Fibroblast of peridontal ligament (primary cell): Measurements from ENCODE around the gene PEX11A.
"Not testable (repeated sequence)": the region's sequence is repeated elsewhere in the genome, so short reads cannot be mapped to it uniquely, and the experiment has no call there.

Source experiments
- DNase-seq: peaks from one replicate; pipeline ENCODE4 v3.0.0-alpha.2; 2010; ENCODE audit errors: extremely low read depth

Gene PEX11A

GRCh38 chr15:89690276-89691218 is at the start of gene PEX11A, which contains the start of gene WDR93:
Gene PEX11A, minus strand, starts transcription at chr15:89690754. Its CDS starts 122 bp downstream, at chr15:89690632.
Gene WDR93, plus strand, starts transcription at chr15:89690811. Its CDS starts 10,936 bp downstream, at chr15:89701747.
- peak; percentile 51 for DNase-seq

- DNase-seq, result peak; percentile 82
Measured at GRCh38 chr15:89740137-89740536, 49.6 kb upstream of the PEX11A start.

GRCh38 chr15:89735773-89736172 is 45.2 kb upstream of the PEX11A start:
- DNase-seq, result no peak

GRCh38 chr15:89732451-89733172 is 42.1 kb upstream of the PEX11A start:
- DNase-seq, result no peak

GRCh38 chr15:89731275-89731674 is 40.7 kb upstream of the PEX11A start:
- no peak for DNase-seq

- DNase-seq, result peak; percentile 11
Measured at GRCh38 chr15:89728254-89728653, 37.7 kb upstream of the PEX11A start.

- no peak for DNase-seq
Measured at GRCh38 chr15:89725064-89725463, 34.5 kb upstream of the PEX11A start.

GRCh38 chr15:89724621-89725020 is 34.1 kb upstream of the PEX11A start:
- no peak for DNase-seq

- no peak for DNase-seq
Measured at GRCh38 chr15:89723031-89723430, 32.5 kb upstream of the PEX11A start.

GRCh38 chr15:89714775-89715174 is 24.2 kb upstream of the PEX11A start:
- DNase-seq, result no peak

GRCh38 chr15:89707577-89707976 is 17.0 kb upstream of the PEX11A start:
- DNase-seq, result no peak

- no peak for DNase-seq
Measured at GRCh38 chr15:89704411-89704810, 13.9 kb upstream of the PEX11A start.

- no peak for DNase-seq
Measured at GRCh38 chr15:89695198-89695597, 4.6 kb upstream of the PEX11A start.

GRCh38 chr15:89693696-89694095 is 3.1 kb upstream of the PEX11A start:
- no peak for DNase-seq

- no peak for DNase-seq
Measured at GRCh38 chr15:89693091-89693490, 2.5 kb upstream of the PEX11A start.

- not testable (repeated sequence) for DNase-seq
Measured at GRCh38 chr15:89689930-89690275, 651 bp downstream of the PEX11A start.

GRCh38 chr15:89686522-89686921 is 4.0 kb downstream of the PEX11A start:
- DNase-seq, result no peak

GRCh38 chr15:89685995-89686394 is 4.6 kb downstream of the PEX11A start:
- no peak for DNase-seq

GRCh38 chr15:89681146-89681545 is 9.4 kb downstream of the PEX11A start:
- DNase-seq, result no peak

- DNase-seq, result peak; percentile 92
Measured at GRCh38 chr15:89680282-89680873, 10.2 kb downstream of the PEX11A start.

GRCh38 chr15:89679212-89679611 is 11.3 kb downstream of the PEX11A start, which contains the start of gene PLIN1:
Gene PLIN1, minus strand, starts transcription at chr15:89679367. Its CDS starts 1,878 bp downstream, at chr15:89677489.
- DNase-seq, result no peak

GRCh38 chr15:89677381-89677780 is 13.2 kb downstream of the PEX11A start:
- no peak for DNase-seq
